Progenitor cell of endocrine pancreas (in vitro differentiated cells): ENCODE results near the gene TANGO6. TPM values are rescaled to one million over a fixed set of nuclear protein-coding genes. Genes with fewer than 3 reads are reported as not detected.

Experiments
- DNase-seq: peaks from one replicate; pipeline ENCODE4 v3.0.0; 2021; ENCODE audit warnings: low spot score; ENCODE audit not compliant: unreplicated experiment
- H3K27ac Mint-ChIP-seq: 2 replicates; pipeline ENCODE4 v1.8.0; 2021; ENCODE audit warnings: mild to moderate bottlenecking, moderate library complexity, mixed read lengths
- H3K27me3 Mint-ChIP-seq: 2 replicates; pipeline ENCODE4 v1.8.0; 2021; ENCODE audit warnings: mixed read lengths
- H3K36me3 Mint-ChIP-seq: 2 replicates; pipeline ENCODE4 v1.8.0; 2022; ENCODE audit warnings: mixed read lengths; ENCODE audit not compliant: insufficient read depth
- H3K4me1 Mint-ChIP-seq: 2 replicates; pipeline ENCODE4 v1.8.0; 2021; ENCODE audit warnings: low read depth, mixed read lengths
- H3K4me3 Mint-ChIP-seq: 2 replicates; pipeline ENCODE4 v1.8.0; 2021; ENCODE audit warnings: low read depth, mild to moderate bottlenecking, moderate library complexity, mixed read lengths
- H3K9me3 Mint-ChIP-seq: 2 replicates; pipeline ENCODE4 v1.8.0; 2021; ENCODE audit warnings: low read depth, mixed read lengths
- CTCF ChIP-seq: fragments of 200-600 bp; sonication (generic); IDR thresholded peaks from one replicate; pipeline ENCODE4 v1.5.0; 2021; ENCODE audit warnings: antibody characterized with exemption, mild to moderate bottlenecking; ENCODE audit not compliant: unreplicated experiment
- total RNA-seq: library from RNA; stranded (reverse); gene quantifications from 2 replicates; pipeline ENCODE4 v1.2.1, GENCODE V29; 2021

The TANGO6 gene
- total RNA-seq, 1 donor from 2014 or later, result 14.8 TPM

DNA sequence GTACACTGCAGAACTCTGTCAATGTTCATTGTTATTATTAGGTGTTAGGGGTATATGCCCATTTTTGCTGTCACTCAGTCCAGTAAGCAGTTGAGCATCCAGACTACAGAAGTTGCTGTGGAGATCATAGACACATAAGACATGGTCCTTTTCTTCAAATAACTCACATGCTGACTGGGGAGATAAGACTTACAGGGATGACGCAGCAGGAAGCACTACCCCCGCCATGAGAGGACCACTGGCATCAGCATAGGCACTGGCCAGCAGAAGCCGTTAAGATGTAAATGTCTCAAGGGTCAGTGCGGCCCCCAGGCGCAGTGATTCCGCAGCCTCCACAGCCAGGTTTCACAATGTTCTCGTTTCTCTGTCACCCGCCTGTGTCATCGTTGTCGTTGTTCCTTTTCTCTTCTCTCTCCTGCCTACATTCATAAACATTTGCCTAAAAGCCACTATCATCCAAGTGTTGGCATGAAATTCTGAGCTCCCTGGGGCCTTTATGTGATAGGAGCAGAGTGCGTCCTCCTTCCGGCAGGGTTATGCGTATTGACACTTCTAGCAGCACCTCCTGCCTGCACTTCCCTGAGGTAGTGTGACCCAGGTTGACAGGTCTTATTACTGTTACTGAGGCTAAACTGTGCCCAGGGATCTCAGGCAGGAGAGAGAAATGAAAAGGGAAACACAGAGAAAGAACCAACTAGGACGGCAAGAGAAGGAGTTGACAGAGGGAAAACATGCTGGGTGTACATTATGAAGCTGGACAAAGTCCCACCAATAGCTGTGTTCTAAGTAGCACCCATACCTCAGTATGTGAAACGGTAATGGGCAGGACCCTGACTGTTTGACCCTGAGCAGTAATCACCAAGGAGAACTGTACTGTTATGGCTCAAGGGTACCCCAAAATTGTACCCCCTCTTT lies 17.9 kb downstream of the TANGO6 start:
- Mint-ChIP-seq H3K27ac (no peak overlapping the region), H3K4me3 (no peak overlapping the region), H3K9me3 (peaks cover 3% of the 10 kb centered on the region)

DNA sequence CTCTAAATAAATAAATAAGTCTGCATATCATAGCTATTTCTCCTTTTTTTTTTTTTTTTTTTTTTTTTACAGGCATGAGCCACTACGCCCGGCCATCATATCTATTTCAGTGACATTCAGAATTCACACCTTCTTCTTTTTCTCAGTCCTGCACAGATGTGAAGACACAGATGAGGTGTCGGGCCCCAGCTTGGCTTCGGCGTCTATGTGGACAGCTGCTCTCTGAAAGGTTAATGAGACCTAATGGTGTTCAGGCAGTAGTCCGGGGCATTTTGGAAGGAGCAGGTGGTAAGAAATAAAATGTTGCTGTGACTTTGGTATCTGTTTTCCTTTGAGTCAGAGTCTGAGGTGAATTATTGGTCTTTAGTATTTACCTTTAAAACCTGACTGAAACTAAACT lies 23.6 kb downstream of the TANGO6 start:
- DNase-seq, result no peak
- no peaks in the 10 kb centered on the region for H3K9me3 Mint-ChIP-seq
- peaks cover 2% of the 10 kb centered on the region for H3K4me1 Mint-ChIP-seq
- H3K4me3 Mint-ChIP-seq, result no peak overlapping the region
- TF ChIP-seq CTCF, result no peak
- H3K36me3 Mint-ChIP-seq, result peaks cover 7% of the 10 kb centered on the region
- H3K27me3 Mint-ChIP-seq, result no peaks in the 10 kb centered on the region
- H3K27ac Mint-ChIP-seq, result no peak overlapping the region

More for the DNA sequence above, 17.9 kb downstream of the TANGO6 start:
- Mint-ChIP-seq H3K36me3 (peaks cover 2% of the 10 kb centered on the region), H3K27me3 (no peaks in the 10 kb centered on the region), H3K4me1 (no peaks in the 10 kb centered on the region)
- no peak for TF ChIP-seq CTCF
- no peak for DNase-seq

DNA sequence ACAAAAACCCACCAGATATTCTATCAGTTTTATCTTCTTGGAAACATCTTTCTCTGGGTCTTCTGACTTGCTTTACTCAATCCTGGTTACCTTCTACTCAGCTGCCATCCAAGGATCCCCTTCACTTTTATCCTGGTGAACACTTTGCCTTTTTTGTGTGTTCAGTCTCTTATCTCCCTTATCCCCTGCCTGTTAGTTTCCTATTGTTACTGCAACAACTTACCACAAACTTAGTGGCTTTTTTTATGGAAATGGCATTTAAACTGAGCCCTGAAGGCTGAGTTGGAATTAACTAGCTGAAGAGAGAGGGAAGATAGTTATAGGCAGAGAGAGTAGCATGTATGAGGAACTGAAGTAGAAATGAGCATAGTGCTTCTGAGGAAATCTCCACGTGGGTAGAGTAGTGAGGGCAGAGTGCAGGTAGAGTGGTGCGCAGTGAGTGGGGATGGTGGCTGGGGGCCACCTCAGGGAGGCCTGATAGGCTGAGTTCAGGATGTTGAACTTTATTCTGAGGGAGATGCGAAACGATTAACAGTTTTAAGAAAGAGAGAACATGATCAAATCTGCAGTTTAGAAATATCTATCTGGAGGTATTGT lies 26.3 kb downstream of the TANGO6 start:
- no peak overlapping the region for H3K4me3 Mint-ChIP-seq
- H3K4me1 Mint-ChIP-seq, result peaks cover 3% of the 10 kb centered on the region
- no peak for DNase-seq
- H3K36me3 Mint-ChIP-seq, result peaks cover 10% of the 10 kb centered on the region
- H3K9me3 Mint-ChIP-seq, result no peaks in the 10 kb centered on the region
- TF ChIP-seq CTCF, result no peak
- H3K27ac Mint-ChIP-seq, result no peak overlapping the region
- no peaks in the 10 kb centered on the region for H3K27me3 Mint-ChIP-seq

DNA sequence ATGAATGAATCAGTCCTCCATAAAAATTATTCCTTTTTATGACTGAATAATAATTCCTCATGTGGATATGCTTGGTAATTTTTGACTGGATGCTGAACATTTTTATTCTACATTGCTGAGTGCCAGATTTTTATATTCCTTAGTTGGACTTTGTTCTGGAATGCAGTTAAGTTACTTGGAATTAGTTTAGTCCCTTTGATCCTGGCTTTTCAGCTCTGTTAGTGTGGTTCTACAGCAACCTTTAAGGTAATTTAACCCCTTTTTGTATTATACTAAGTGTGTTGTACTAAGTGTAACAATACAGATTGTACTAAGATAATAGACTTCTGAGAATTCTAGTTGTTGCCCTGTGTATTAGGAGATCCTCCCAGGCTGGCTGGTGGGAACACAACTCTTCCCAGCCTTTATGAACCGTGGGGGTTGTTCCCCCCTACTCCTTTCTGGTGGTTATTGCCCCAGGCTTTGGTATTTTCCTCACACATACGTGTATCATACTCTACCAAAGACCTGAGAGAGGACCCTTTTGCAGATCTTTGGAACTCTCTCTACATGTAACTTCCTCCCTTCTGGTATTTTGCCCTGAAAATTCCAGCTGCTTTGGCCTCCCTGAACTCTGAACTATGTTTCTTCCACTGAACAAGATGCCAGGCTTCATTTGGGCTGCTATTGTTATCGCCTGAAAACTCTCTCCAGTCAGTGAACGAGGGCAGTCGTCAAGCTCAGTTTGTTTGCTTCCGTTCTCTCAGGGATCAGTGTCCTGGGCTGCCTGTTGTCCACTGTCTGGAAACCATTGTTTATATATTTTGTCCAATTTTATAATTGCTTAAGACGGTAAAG lies 30.5 kb downstream of the TANGO6 start:
- Mint-ChIP-seq H3K9me3 (no peaks in the 10 kb centered on the region), H3K4me3 (no peak overlapping the region), H3K27ac (no peak overlapping the region), H3K36me3 (peaks cover 16% of the 10 kb centered on the region), H3K4me1 (peaks cover 3% of the 10 kb centered on the region), H3K27me3 (no peaks in the 10 kb centered on the region)
- no peak for TF ChIP-seq CTCF
- no peak for DNase-seq

DNA sequence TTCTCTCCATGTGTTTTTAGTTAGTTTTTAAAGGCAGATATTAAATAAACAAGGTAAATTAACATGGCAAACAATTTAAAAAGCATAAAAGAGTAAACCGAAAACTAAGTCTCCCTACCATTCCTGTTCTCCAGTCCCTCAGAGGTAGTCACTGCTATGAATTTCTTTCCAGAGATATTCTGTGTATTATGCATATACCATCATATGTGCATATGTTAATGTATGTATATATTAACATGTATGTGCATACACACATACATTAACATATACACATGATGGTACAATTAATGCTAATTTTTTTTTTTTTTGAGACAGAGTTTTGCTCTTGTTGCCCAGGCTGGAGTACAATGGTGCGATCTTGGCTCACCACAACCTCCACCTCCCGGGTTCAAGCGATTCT lies 32.5 kb downstream of the TANGO6 start:
- no peak for TF ChIP-seq CTCF
- Mint-ChIP-seq H3K4me1 (peaks cover 1% of the 10 kb centered on the region), H3K9me3 (no peaks in the 10 kb centered on the region), H3K36me3 (peaks cover 14% of the 10 kb centered on the region), H3K4me3 (no peak overlapping the region), H3K27ac (no peak overlapping the region), H3K27me3 (no peaks in the 10 kb centered on the region)
- DNase-seq, result no peak
